GM18526 (cell line): Measurements from ENCODE around the gene CARMIL1.

ENCODE experiments used
- POLR2A ChIP-seq: IDR thresholded peaks from 3 replicates; pipeline ENCODE4 v1.6.1; 2011; ENCODE audit not compliant: insufficient read length; ENCODE audit errors: extremely low read depth

CARMIL1 gene

DNA sequence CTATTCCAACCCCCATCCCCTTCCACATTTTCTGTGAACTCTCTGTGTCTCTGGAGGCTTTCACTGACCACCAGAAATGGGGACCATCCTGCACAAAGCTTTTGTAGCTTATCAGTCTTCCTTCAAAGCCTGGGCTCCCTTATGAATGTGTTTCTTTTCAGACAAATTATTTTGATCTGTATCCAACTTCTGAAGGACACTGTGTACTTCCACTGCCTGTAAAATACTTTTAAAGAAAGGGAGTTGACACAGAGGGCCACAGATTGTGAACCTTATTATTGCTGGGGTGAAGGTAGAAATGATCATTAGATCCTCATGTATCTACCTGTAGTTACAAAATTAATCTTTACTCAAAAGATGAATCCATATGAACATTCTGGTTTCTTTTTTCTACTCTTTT is 135.6 kb downstream of the CARMIL1 start:
- no peak for TF ChIP-seq POLR2A

- TF ChIP-seq POLR2A = no peak
These were observed 136.1 kb downstream of the CARMIL1 start for GRCh38 chr6:25415274-25415673.

DNA sequence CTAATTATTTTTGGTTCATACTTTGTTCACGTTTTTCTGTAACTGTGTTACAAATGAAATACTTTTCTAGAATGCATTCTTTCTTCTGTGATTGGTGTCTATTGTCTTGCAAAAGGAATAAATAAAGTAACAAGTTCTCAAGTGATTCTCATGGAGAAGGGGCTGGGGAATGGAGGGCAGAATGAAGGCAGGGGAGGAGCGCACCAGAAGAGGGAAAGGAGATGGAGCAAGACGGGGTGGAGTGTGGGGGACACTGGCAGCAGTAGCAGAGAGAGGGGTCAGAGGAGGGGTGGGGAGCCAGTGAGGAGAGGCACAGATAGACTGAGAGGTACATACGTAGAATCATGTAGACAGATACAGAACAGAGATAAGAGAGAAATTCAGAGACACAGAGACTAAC is 136.5 kb downstream of the CARMIL1 start:
- no peak for TF ChIP-seq POLR2A

DNA sequence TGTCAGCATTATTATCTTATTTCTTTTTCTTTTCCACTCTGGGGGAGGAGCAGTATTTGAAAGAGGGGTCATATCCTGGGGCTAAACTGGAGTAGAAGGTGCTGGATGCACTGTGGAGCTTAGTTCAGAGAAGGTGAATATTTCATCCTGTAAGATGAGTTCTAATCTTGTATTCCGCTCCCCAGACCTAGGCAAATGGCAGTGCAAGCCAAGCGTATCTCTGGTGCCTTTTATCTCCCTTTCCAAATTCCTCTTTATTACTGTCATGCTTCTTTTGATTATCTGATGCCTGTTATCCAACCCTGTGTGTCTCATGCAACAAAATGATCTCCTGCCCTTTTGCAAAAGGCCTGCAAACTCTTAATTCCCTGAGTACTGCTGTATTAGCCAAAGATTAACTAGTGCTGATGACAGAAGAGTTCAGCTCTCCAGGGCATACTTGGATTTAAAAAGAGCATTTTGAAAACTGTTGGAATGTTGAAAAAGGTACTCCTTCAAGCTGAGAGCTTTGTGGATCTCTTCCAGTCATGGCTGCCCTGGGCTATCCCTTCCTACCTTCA is 138.0 kb downstream of the CARMIL1 start:
- no peak for TF ChIP-seq POLR2A

DNA sequence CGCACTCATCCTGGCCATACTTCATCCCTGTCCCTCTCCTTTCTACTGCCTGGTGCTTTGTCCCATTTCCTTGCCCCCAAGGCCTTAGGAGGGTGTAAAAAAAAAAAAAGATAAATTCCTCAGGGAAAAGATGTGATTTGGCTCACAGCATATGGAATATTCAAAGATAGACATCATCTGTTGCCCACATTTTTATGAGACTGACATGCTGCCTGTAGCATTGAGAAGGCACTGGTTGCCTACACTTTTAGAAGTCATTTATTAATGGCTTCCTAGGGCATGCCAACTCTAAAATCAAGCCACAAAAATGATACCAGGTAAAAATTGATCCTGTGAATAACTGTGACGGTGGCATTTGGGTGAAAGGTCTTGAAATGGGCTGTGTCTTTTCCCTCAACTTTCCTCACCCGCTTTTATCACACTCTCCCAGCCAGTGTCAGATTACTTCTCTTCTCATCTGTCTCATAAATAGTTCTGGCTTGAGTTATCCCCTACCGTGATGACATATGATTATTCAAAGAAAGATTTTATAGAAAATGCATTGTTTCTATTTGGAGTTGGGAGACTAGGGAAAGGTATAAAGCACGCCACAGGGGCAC is 139.4 kb downstream of the CARMIL1 start:
- TF ChIP-seq POLR2A = no peak

- TF ChIP-seq POLR2A = no peak
These were observed 140.7 kb downstream of the CARMIL1 start for GRCh38 chr6:25419879-25420278.

DNA sequence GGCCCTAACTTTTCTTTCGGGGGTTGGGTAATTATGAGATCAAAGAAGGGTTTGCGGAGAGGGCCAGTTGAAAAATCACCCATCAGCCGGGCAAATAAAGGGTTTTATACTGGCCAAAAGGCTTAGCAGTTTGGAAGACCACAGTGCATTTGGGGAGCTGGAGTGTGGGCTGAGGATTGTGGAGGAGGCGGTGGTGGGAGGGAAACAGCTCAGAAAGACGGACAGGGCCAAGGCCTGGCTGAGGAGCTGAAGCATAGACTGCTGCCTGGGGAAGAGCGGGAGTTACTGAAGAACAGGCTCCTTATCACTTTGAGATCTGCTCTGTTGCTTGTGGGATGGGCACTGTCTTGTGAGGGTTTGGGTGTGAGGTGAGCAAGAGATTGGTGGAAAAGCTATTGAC is 144.2 kb downstream of the CARMIL1 start:
- TF ChIP-seq POLR2A = no peak

DNA sequence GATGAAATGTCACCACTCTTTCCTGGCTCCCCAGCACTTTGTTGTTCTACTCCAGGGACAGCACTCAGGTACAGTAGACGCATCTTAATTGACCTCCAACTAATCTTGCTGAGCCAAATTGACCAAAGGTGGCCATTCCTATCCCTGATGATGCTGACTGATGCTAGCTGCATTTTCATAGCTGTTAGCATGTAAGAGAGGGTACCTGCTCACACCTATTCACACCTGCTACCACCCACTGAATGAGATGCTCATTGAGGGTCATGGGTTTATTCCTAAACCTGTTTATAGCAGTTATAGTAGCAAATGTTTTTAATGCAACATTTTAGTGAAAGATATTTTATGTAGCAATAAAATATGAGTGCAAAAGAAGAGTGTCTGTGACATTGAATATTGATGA is 145.1 kb downstream of the CARMIL1 start:
- no peak for TF ChIP-seq POLR2A

DNA sequence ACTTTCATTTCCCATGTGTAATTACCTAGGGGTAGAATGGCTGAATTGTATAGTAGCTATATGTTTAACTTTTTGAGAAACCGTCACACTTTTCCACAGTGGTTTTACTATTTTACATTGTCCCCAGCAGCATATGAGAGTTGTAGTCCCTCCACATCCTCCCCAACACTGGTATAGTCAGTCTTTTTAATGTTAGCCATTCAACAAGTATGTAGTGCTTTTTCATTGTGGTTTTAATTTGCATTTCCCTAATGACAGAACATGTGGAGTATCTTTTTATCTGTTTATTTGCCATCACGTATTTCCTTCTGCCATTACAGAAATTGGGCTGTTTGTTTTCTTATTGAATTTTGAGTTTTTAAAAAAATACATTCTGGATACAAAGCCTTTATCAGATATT is 148.4 kb downstream of the CARMIL1 start:
- no peak for TF ChIP-seq POLR2A

DNA sequence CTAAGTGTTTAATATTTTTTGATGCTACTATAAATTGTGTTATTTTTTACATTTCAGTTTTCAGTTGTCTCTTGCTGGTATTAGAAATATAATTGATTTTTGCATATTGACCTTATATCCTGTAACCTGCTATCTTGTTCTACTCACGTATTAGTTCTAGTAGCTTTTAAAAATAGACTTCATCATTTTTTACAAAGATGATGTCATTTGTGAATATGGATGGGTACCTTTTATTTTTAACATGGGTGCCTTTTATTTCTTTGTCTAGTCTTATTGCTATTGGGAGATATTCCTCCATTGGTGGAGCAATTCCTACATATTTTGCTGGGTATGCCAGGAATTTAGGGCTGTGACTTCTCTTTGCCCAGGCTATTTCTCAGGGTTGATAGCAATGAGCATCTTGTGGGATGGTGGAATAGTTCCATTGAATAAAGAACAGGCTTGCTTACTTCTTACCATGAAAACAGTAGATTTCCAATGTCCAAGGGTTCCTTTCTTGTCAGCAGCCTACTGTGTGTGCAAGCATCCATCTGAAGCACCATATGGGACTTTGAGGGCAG is 149.7 kb downstream of the CARMIL1 start:
- no peak for TF ChIP-seq POLR2A

DNA sequence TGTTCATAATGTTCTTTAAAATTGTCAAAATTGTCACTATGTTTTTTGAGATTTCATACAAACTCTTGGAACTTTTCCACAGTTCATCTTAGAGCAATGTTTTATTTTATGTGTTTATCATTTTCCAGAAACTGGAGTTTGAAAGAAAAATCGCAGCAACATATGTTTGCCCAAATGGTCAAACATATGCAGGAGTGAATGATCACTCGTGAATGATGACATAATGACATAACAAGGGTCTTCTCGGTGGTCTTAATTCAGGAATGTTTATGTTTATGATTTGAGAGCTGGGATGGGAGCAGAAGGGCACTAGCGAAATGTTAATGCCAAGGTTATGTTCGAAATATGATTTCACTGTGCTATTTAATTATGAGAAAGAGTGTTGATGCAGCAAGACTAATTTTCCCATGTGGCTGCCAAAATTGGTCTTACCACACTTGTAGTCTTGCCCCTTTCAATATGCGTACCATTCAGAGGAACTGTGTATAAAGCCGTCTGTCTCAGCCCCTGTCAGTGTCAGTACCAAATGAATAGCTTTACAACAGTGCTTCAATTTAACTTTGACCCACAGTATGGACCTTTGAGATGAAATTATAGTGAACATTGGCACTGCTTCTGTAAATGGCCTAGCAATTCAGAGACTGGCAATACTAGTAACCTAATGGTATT is 152.3 kb downstream of the CARMIL1 start:
- no peak for TF ChIP-seq POLR2A

GRCh38 chr6:25431975-25432307 is 152.8 kb downstream of the CARMIL1 start:
- TF ChIP-seq POLR2A = no peak

GRCh38 chr6:25434921-25435320 is 155.7 kb downstream of the CARMIL1 start:
- no peak for TF ChIP-seq POLR2A

GRCh38 chr6:25435416-25435985 is 156.3 kb downstream of the CARMIL1 start:
- no peak for TF ChIP-seq POLR2A

GRCh38 chr6:25436760-25437159 is 157.6 kb downstream of the CARMIL1 start:
- TF ChIP-seq POLR2A = no peak

- no peak for TF ChIP-seq POLR2A
These were observed 160.2 kb downstream of the CARMIL1 start for GRCh38 chr6:25439368-25439767.
